ENCODE data around the gene POLR3K. TPM values are rescaled to one million over a fixed set of nuclear protein-coding genes. Genes with fewer than 3 reads are reported as not detected.
"Not testable (repeated sequence)": the region's sequence is repeated elsewhere in the genome, so short reads cannot be mapped to it uniquely, and the experiment has no call there.

POLR3K gene
- total and polyA plus RNA-seq, 2 donors (not counting 3 experiments of a cell fraction or from before 2014, with no cell fraction given), result 20.6 to 33.2 TPM

DNA sequence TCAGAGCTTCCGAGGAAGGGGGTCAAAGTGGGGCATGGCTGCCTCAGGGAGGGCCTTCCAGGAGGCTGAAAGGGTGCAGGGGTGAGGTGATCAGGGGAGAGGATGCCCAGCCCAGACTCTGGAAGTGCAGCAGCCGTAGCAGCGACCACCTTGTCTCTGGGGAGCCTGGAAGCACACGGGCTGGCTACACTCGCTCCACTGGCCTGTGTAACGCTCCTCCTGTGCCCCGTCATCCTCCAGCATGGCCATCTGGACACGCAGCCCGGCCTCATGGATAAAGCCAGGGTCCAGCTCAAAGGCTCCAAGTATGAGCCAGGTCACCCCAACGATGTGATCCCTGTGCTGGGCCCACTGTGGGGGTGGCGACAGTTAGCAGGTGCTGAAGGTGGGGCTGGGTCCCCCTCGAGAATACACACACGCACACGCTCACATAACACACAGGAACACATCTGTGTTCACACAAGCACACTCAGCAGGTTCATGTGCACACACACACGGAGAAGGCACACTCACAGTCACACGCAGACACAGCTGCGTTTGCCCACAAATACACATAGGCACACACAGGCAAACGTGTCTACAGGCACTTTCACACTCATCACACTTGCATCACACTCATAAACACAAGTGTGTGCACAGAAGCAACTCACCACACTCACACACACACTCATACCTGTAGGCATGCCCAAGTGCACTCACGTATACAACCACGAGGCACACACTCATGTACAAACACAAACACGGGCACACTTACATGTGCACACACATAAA lies 19.3 kb downstream of the POLR3K start:
- H3K36me3 ChIP-seq (ENCODE audit: control insufficient read depth in 2 of 2, extremely low read depth in 1 of 2, insufficient read depth in 2 of 2, low read length in 2 of 2), result no peaks in the 10 kb centered on the region
- H3K27me3 ChIP-seq (ENCODE audit: control insufficient read depth in 2 of 2, insufficient read depth in 2 of 2, low read length in 2 of 2), result no peaks in the 10 kb centered on the region
- H3K9ac ChIP-seq (replicated peaks; ENCODE audit: extremely low read depth, insufficient read depth, low read length), result no peak overlapping the region
- no peaks in the 10 kb centered on the region for H3K79me2 ChIP-seq (ENCODE audit: control insufficient read depth, insufficient read depth, low read length)
- H4K20me1 ChIP-seq (replicated peaks; ENCODE audit: control insufficient read depth, extremely low read depth, insufficient read depth, low read length), result no peaks in the 10 kb centered on the region
- H2AFZ ChIP-seq (ENCODE audit: low read depth, low read length), result no peak overlapping the region
- H3K9me1 ChIP-seq (replicated peaks; ENCODE audit: control insufficient read depth, extremely low read depth, insufficient read depth, low read length), result no peaks in the 10 kb centered on the region
- FAIRE-seq (no peak), DNase-seq (ENCODE audit: low read depth, low spot score) (no peak)
- intact Hi-C loops (cut with micrococcal nuclease) (no loop called here), dilution Hi-C loops (cut with MboI; ENCODE audit: extremely low pct_ligation_motif_present, low sequenced_read_pairs) (no loop called here)
- BruUV-seq (replicated peaks), result no TSS peak
- ChIA-PET POLR2A (no interaction called here), CTCF (no interaction called here)
- H3K4me1 ChIP-seq (ENCODE audit: control insufficient read depth, extremely low read depth, insufficient read depth, low read length), result no peaks in the 10 kb centered on the region
- no peak overlapping the region for H3K4me2 ChIP-seq (ENCODE audit: insufficient read depth, low read length)
- no peak overlapping the region for H3K27ac ChIP-seq (ENCODE audit: insufficient read depth, low read depth, low read length)
- H3K4me3 ChIP-seq (replicated peaks in 1 of 3; ENCODE audit: insufficient read depth in 1 of 3, low read depth in 1 of 3, low read length in 3 of 3), result no peak overlapping the region
- H3K9me3 ChIP-seq (replicated peaks; ENCODE audit: control insufficient read depth, insufficient read depth, low read length), result no peaks in the 10 kb centered on the region
- no peak for TF ChIP-seq POLR2A (IDR thresholded peaks at IDR 0.05; ENCODE audit: low read depth, low read length)
- no peak for TF ChIP-seq GATA2 (IDR thresholded peaks at IDR 0.05; ENCODE audit: insufficient read depth, insufficient read length, low read depth, low read length)
- TF ChIP-seq MYC (IDR thresholded peaks at IDR 0.05; ENCODE audit: low read depth, low read length), result no peak
- TF ChIP-seq JUN (IDR thresholded peaks at IDR 0.05; ENCODE audit: borderline replicate concordance, insufficient read depth, insufficient read length, low read depth), result no peak
- TF ChIP-seq EZH2 (IDR thresholded peaks at IDR 0.05; ENCODE audit: borderline replicate concordance, low read depth, low read length, severe bottlenecking), result no peak
- TF ChIP-seq MAX (IDR thresholded peaks at IDR 0.05; ENCODE audit: insufficient read depth, insufficient read length), result no peak
- TF ChIP-seq FOS (IDR thresholded peaks at IDR 0.05; ENCODE audit: borderline replicate concordance, insufficient read depth, low read length), result no peak
- TF ChIP-seq POLR2AphosphoS5 (IDR thresholded peaks at IDR 0.05; ENCODE audit: insufficient read depth, low read depth, low read length), result no peak
- no peak for TF ChIP-seq CTCF (IDR thresholded peaks at IDR 0.05; ENCODE audit: extremely low read depth in 1 of 2, insufficient read depth in 1 of 2, low read depth in 1 of 2, low read length in 2 of 2)

DNA sequence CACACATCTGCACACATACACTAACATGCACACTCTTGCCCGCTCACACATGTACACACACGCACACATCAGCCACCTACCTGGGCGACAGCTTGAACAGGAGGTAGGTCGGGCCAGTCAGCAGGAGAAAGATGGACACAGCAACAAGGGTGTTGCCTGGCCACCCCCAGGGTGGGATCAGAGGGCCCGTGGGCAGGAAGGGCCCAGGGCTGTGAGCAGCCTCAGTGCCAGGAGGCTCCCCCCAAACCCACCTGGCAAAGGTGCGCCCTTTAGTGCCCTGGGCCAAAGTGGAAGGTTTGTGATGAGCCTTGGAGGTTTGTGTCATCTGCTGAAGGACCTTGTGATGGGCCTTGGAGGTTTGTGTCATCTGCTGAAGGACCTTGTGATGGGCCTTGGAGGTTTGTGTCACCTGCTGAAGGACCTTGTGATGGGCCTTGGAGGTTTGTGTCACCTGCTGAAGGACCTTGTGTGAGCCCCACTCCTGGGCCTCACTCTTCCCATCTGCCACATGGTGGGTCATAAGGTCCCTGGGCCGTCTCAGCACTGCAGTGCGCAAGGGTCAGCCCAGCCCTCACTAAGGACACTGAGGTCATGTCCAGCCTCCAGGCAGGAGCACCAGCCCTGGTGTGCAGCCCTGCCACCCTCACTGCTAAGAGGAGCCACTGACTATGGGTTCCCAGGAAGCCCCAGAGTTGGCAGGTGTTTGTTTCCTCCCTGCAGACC lies 20.1 kb downstream of the POLR3K start:
- H2AFZ ChIP-seq (ENCODE audit: low read depth, low read length); H3K9me1 ChIP-seq (replicated peaks; ENCODE audit: control insufficient read depth, extremely low read depth, insufficient read depth, low read length); H3K4me3 ChIP-seq (replicated peaks in 1 of 3; ENCODE audit: insufficient read depth in 1 of 3, low read depth in 1 of 3, low read length in 3 of 3); DNase-seq (ENCODE audit: low read depth, low spot score); FAIRE-seq; H3K4me1 ChIP-seq (ENCODE audit: control insufficient read depth, extremely low read depth, insufficient read depth, low read length); H3K79me2 ChIP-seq (ENCODE audit: control insufficient read depth, insufficient read depth, low read length); H3K27me3 ChIP-seq (ENCODE audit: control insufficient read depth in 2 of 2, insufficient read depth in 2 of 2, low read length in 2 of 2); H3K4me2 ChIP-seq (ENCODE audit: insufficient read depth, low read length); H3K36me3 ChIP-seq (ENCODE audit: control insufficient read depth in 2 of 2, extremely low read depth in 1 of 2, insufficient read depth in 2 of 2, low read length in 2 of 2); H3K27ac ChIP-seq (ENCODE audit: insufficient read depth, low read depth, low read length); POLR2A ChIA-PET; H3K9ac ChIP-seq (replicated peaks; ENCODE audit: extremely low read depth, insufficient read depth, low read length); H3K9me3 ChIP-seq (replicated peaks; ENCODE audit: control insufficient read depth, insufficient read depth, low read length); dilution Hi-C loops (cut with MboI; ENCODE audit: extremely low pct_ligation_motif_present, low sequenced_read_pairs); BruUV-seq (replicated peaks); CTCF ChIA-PET; intact Hi-C loops (cut with micrococcal nuclease); H4K20me1 ChIP-seq (replicated peaks; ENCODE audit: control insufficient read depth, extremely low read depth, insufficient read depth, low read length): not testable (repeated sequence)

All from endothelial cell of umbilical vein (primary cell).